Motor neuron (in vitro differentiated cells): ENCODE results near the gene MYL5. TPM values are rescaled to one million over a fixed set of nuclear protein-coding genes. Genes with fewer than 3 reads are reported as not detected.

Experiments used
- ATAC-seq, 8 experiments: fragments of 200-7000 bp; cut with Tn5 transposase; replicated peaks in 6 of 8; 2 replicates each; pipeline ENCODE4 v1.8.0; 2021; ENCODE audit warnings: mild to moderate bottlenecking in 8 of 8, moderate library complexity in 8 of 8
- H3K27ac ChIP-seq, 2 donors: fragments of 250-450 bp; sonication (Bioruptor Pico); 2 replicates each; pipeline ENCODE4 v1.9.0; 2021; ENCODE audit warnings: antibody characterized with exemption in 2 of 2, mild to moderate bottlenecking in 2 of 2, moderate library complexity in 1 of 2
- H3K4me1 ChIP-seq, 2 donors: fragments of 250-450 bp; sonication (Bioruptor Pico); replicated peaks in 1 of 2; 2 replicates each; pipeline ENCODE4 v1.6.1; 2021; ENCODE audit warnings: antibody characterized with exemption in 2 of 2, mild to moderate bottlenecking in 2 of 2, moderate library complexity in 1 of 2
- H3K4me3 ChIP-seq, 5 donors: fragments of 250-450 bp; sonication (Bioruptor Pico); 2 replicates each; pipeline ENCODE4 v1.9.0; 2021; ENCODE audit warnings: antibody characterized with exemption in 5 of 5, mild to moderate bottlenecking in 5 of 5, moderate library complexity in 4 of 5
- WGBS, 10 experiments: fragments of 450-650 bp; shearing (Covaris generic); methylation state at CpG; one replicate each; pipeline ENCODE4 v1.0.0; 2022; 5-methylcytosine and 5-hydroxymethylcytosine counted together
- in situ Hi-C, 9 experiments: fragments of 400-800 bp; cut with MboI; loops; one replicate each; pipeline ENCODE4 v1.15.0; 2021; ENCODE audit warnings: low sequenced_read_pairs in 9 of 9, low pct_unique_long_range_greater_than_20kb in 2 of 9; ENCODE audit not compliant: unreplicated experiment in 9 of 9
- total RNA-seq, 8 experiments: library from RNA; unstranded; fragments of 300-600 nt; gene quantifications; 2 replicates each; pipeline versions ENCODE4 v1.2.3 to v1.2.4, GENCODE V29; 2022

MYL5 gene
- total RNA-seq, 8 experiments from 2014 or later: 6.7 to 41.2 (median 16.8) TPM

- in situ Hi-C loops: no loop called here
- H3K27ac ChIP-seq: no peak overlapping the region
- H3K4me3 ChIP-seq: no peak overlapping the region
- peaks cover 3 to 15% of the 10 kb centered on the region in 2 donors for H3K4me1 ChIP-seq
- ATAC-seq: peak in 7 of 8 experiments; percentile 19 to 71 (median 34)
- 20 to 89% (median 78%) methylated on average over 2 to 18 of the region's 58 CpGs; no CpG with 5 or more reads in 4 of the 10 experiments for WGBS, 10 experiments
Observed at GRCh38 chr4:656436-657337, 17.7 kb upstream of the MYL5 start.

GRCh38 chr4:657338-657833 lies 17.0 kb upstream of the MYL5 start:
- peak in 1 of 8 experiments; percentile 6 for ATAC-seq
- Histone ChIP-seq H3K4me1 (peaks cover 3 to 11% of the 10 kb centered on the region in 2 donors), H3K4me3 (no peak overlapping the region), H3K27ac (no peak overlapping the region)
- in situ Hi-C loops: no loop called here
- WGBS, 10 experiments: no CpG with 5 or more reads among the region's 23 CpGs

GRCh38 chr4:657834-658667 lies 16.3 kb upstream of the MYL5 start:
- 88 to 100% methylated on average over 3 to 5 of the region's 27 CpGs; no CpG with 5 or more reads in 8 of the 10 experiments for WGBS, 10 experiments
- ATAC-seq: peak in 3 of 8 experiments; percentile 4 to 13 (median 7)
- Histone ChIP-seq H3K27ac (no peak overlapping the region), H3K4me1 (peaks cover 3 to 10% of the 10 kb centered on the region in 2 donors), H3K4me3 (no peak overlapping the region)
- in situ Hi-C loops: no loop called here

- no peak for ATAC-seq
Observed at GRCh38 chr4:658681-659667, 15.4 kb upstream of the MYL5 start.

GRCh38 chr4:659851-660250 lies 14.5 kb upstream of the MYL5 start:
- WGBS, 10 experiments: 0 to 90% (median 80%) methylated on average over 2 to 5 of the region's 8 CpGs; no CpG with 5 or more reads in 4 of the 10 experiments
- Histone ChIP-seq H3K4me3 (no peak overlapping the region), H3K27ac (no peak overlapping the region), H3K4me1 (peaks cover 7 to 14% of the 10 kb centered on the region in 2 donors)
- no peak for ATAC-seq
- in situ Hi-C loops: no loop called here

More at GRCh38 chr4:658681-659667, 15.4 kb upstream of the MYL5 start:
- Histone ChIP-seq H3K27ac (no peak overlapping the region), H3K4me3 (no peak overlapping the region), H3K4me1 (peaks cover 3 to 10% of the 10 kb centered on the region in 2 donors)
- in situ Hi-C loops: no loop called here
- WGBS, 10 experiments: 24 to 100% (median 87%) methylated on average over 1 to 12 of the region's 32 CpGs; no CpG with 5 or more reads in 1 of the 10 experiments

- Histone ChIP-seq H3K27ac (no peak overlapping the region), H3K4me1 (peaks cover 9 to 10% of the 10 kb centered on the region in 2 donors), H3K4me3 (no peak overlapping the region)
- no peak for ATAC-seq
- WGBS, 10 experiments: 40 to 90% (median 61%) methylated on average over 1 to 2 of the region's 10 CpGs; no CpG with 5 or more reads in 4 of the 10 experiments
- in situ Hi-C loops: no loop called here
Observed at GRCh38 chr4:660401-660800, 13.9 kb upstream of the MYL5 start.

- in situ Hi-C loops: no loop called here
- 27 to 86% (median 61%) methylated on average over 1 to 3 of the region's 3 CpGs; no CpG with 5 or more reads in 4 of the 10 experiments for WGBS, 10 experiments
Observed at GRCh38 chr4:661231-661630, 13.1 kb upstream of the MYL5 start.

GRCh38 chr4:661881-662761 lies 12.2 kb upstream of the MYL5 start:
- Histone ChIP-seq H3K4me1 (peaks cover 13 to 15% of the 10 kb centered on the region in 2 donors), H3K4me3 (no peak overlapping the region), H3K27ac (no peak overlapping the region)
- ATAC-seq: no peak
- in situ Hi-C loops: no loop called here
- WGBS, 10 experiments: 88 to 100% (median 98%) methylated on average over 2 to 12 of the region's 42 CpGs; no CpG with 5 or more reads in 2 of the 10 experiments

More at GRCh38 chr4:661231-661630, 13.1 kb upstream of the MYL5 start:
- peaks cover 12 to 17% of the 10 kb centered on the region in 2 donors for H3K4me1 ChIP-seq
- ATAC-seq: no peak
- no peak overlapping the region for H3K4me3 ChIP-seq
- no peak overlapping the region for H3K27ac ChIP-seq

- ATAC-seq: peak in 1 of 8 experiments; percentile 7
- 67 to 95% (median 75%) methylated on average over 1 to 10 of the region's 20 CpGs; no CpG with 5 or more reads in 6 of the 10 experiments for WGBS, 10 experiments
- in situ Hi-C loops: no loop called here
- H3K27ac ChIP-seq: no peak overlapping the region
- peak overlapping the region; percentile 46 to 72 (median 56) for H3K4me3 ChIP-seq
- H3K4me1 ChIP-seq: peaks cover 13 to 15% of the 10 kb centered on the region in 2 donors
Observed at GRCh38 chr4:663046-663437, 11.3 kb upstream of the MYL5 start.

GRCh38 chr4:663438-664428 lies 10.6 kb upstream of the MYL5 start:
- Histone ChIP-seq H3K4me3 (peak overlapping the region; percentile 46 to 72 (median 56)), H3K4me1 (peaks cover 13 to 15% of the 10 kb centered on the region in 2 donors), H3K27ac (peak overlapping the region; percentile 21 to 75)
- ATAC-seq: peak; percentile 54 to 82 (median 67)
- 0 to 16% (median 5%) methylated on average over 1 to 6 of the region's 80 CpGs; no CpG with 5 or more reads in 6 of the 10 experiments for WGBS, 10 experiments
- in situ Hi-C loops: no loop called here
